ENCODE data around the gene JPH2. TPM values are rescaled to one million over a fixed set of nuclear protein-coding genes. Genes with fewer than 3 reads are reported as not detected.

Gene JPH2
- total RNA-seq, 6 experiments from 2014 or later, result 0.09 to 0.31 (median 0.10) TPM; not detected in 1

DNA sequence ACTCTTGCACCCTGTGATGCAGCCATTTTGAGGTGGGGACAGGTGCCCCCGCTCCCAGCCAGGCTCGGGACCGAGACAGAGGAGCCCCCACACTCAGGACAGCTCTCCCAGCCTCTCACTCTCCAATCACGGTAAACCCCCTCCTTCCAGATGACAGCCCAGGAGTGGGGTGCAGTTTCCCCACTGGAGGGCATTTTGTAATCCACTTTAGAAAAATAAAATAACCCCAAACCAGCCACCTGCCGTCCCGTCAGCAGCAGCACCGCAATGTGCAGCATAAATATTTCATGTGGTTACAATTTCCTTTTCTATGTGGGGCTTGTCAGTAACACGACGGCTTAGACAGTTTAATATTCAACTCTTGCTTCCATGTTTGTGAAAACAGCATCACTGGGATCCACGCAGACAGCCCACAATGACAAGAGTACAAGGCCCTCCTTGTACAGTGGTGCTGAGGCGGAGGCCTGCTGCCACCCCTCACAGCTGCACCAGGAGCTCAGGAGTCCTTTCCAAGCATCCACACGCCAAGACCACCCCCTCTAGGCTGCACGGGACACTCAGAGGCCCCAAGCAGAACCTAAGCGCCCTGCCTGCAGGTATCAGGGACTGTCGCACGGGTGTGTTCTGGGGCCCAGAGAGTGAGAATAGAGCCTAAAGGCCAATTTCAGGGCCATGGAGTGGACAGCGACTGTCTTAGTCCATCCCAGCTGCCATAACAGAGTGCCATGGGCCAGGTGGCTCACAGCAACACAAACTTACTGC lies 116.7 kb downstream of the JPH2 start:
- H3K27me3 ChIP-seq, result no peaks in the 10 kb centered on the region
- no peaks in the 10 kb centered on the region for H3K36me3 ChIP-seq
- no peak overlapping the region for H3K27ac ChIP-seq
- no peak for TF ChIP-seq POLR2A (IDR thresholded peaks at IDR 0.05)
- TF ChIP-seq, protein P1, sequence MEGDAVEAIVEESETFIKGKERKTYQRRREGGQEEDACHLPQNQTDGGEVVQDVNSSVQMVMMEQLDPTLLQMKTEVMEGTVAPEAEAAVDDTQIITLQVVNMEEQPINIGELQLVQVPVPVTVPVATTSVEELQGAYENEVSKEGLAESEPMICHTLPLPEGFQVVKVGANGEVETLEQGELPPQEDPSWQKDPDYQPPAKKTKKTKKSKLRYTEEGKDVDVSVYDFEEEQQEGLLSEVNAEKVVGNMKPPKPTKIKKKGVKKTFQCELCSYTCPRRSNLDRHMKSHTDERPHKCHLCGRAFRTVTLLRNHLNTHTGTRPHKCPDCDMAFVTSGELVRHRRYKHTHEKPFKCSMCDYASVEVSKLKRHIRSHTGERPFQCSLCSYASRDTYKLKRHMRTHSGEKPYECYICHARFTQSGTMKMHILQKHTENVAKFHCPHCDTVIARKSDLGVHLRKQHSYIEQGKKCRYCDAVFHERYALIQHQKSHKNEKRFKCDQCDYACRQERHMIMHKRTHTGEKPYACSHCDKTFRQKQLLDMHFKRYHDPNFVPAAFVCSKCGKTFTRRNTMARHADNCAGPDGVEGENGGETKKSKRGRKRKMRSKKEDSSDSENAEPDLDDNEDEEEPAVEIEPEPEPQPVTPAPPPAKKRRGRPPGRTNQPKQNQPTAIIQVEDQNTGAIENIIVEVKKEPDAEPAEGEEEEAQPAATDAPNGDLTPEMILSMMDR (IDR thresholded peaks at IDR 0.05), result no peak
- H3K4me3 ChIP-seq, result no peak overlapping the region
- H3K9me3 ChIP-seq, result no peaks in the 10 kb centered on the region
- ATAC-seq, result no peak
- peak in 1 of 3 donors; percentile 37 for DNase-seq
- WGBS (ENCODE audit: insufficient coverage, low coverage, low lambda C conversion rate, missing lambda C conversion rate), result 56% methylated on average over 7 of the region's 17 CpGs
- intact Hi-C loops (cut with DNase I), result no loop called here
- H3K4me1 ChIP-seq, result no peaks in the 10 kb centered on the region

DNA sequence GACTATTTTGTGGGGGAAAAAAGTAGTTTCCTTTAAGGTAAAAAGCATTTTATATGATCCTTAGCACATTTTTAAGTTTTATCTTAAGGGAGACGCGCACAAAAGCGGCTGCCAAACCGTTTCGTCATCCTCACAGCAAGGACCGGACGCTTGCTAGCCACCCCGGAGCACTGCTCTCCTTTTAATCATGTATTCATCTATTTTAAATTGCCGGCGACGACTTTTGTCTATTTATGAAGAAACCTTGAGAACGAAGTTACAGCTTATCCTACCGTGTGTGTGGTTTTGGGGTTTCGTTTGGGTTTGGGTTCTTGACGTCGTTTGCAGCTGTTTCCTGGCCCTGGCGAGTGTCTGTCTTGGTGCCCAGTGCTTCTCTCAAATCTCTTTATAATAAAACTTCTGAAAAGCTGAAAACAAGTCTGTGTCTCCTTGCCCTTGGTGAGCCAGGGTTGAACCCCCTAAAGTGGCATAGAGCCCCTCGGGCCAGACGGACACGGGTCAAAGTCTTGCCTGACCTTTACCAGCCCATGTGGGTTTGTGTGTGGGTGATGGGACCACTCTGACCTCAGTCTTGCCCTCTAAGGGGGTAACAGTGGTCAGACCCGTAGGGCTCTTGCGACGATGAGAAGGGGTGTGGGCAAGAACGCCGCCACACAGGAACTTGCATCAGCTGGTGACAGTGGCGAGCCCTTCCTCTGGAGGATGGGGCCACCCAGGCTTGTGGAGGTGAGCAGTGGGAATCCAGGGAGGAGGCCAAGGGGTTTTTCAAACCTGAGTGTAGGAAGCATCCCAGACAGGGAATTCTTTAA lies 117.6 kb downstream of the JPH2 start:
- H3K27me3 ChIP-seq, result no peaks in the 10 kb centered on the region
- DNase-seq (peak in 2 of 3 donors; percentile 55 to 66), ATAC-seq (peak in 3 of 4 donors; percentile 32 to 35 (median 33))
- intact Hi-C loops (cut with DNase I), result loop anchor here in 1 of 2 donors (5.0 kb wide), 1 partner anchor 312 kb away; no protein-coding TSS in a partner anchor
- WGBS (ENCODE audit: insufficient coverage, low coverage, low lambda C conversion rate, missing lambda C conversion rate), result 59% methylated on average over 21 of the region's 26 CpGs
- peak overlapping the region in 2 of 3 donors; percentile 24 to 47 for H3K27ac ChIP-seq
- no peaks in the 10 kb centered on the region for H3K4me1 ChIP-seq
- TF ChIP-seq, protein P1 (IDR thresholded peaks at IDR 0.05), result no peak
- no peak for TF ChIP-seq POLR2A (IDR thresholded peaks at IDR 0.05)
- H3K36me3 ChIP-seq, result no peaks in the 10 kb centered on the region
- H3K9me3 ChIP-seq, result no peaks in the 10 kb centered on the region
- H3K4me3 ChIP-seq, result no peak overlapping the region

DNA sequence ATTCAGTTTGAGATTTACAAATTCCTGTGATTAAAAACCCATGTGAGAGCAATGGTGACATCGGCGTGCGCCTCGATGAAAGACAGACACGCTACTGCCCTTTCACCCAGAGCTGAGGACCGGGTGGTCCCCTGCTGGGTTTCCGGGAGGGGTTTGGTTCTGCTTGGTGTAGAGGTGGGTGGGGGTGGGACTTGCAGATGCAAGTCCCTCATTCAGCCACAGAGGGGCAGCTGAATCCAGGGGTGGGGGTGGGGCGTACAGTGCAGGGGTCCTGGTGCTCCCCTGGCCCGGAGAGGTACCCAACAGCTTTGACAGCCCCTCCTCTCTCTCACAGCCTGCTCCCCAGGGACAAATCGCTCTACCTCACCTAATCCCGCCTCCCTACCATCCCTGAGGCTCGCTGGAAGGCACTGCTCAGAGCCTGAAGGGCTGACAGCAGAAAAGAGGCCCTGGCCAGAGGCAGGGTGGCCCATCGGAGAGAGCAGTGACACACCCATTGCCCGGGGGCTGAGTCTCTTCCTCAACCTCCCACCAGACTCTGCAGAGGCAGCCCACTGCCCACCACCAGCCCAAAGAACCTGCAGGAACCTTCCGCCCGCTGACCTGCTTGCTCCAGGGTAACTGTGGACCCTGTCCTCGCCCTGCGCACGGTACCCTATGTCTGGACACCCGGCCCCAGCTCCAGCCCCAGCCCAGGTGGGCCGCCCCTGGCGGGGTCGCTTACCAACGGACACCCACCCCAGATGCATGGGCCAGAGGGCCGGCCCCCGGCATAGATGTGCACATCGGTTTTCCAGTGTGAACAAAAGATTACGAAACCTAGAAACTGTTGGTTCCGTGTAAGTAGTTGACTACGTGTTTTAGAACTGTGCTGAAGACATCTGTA lies 118.4 kb downstream of the JPH2 start:
- TF ChIP-seq, protein P1 (IDR thresholded peaks at IDR 0.05), result no peak
- no peak for TF ChIP-seq POLR2A (IDR thresholded peaks at IDR 0.05)
- peak overlapping the region in 1 of 3 donors; percentile 16 for H3K27ac ChIP-seq
- peak in 2 of 4 donors; percentile 20 for ATAC-seq
- H3K4me3 ChIP-seq, result no peak overlapping the region
- no peaks in the 10 kb centered on the region for H3K27me3 ChIP-seq
- H3K36me3 ChIP-seq, result no peaks in the 10 kb centered on the region
- peak in 2 of 3 donors; percentile 54 to 64 for DNase-seq
- no peaks in the 10 kb centered on the region for H3K9me3 ChIP-seq
- WGBS (ENCODE audit: insufficient coverage, low coverage, low lambda C conversion rate, missing lambda C conversion rate), result 60% methylated on average over 7 of the region's 30 CpGs
- intact Hi-C loops (cut with DNase I), result loop anchor here in 1 of 2 donors (5.0 kb wide), 1 partner anchor 311 kb away; no protein-coding TSS in a partner anchor
- H3K4me1 ChIP-seq, result no peaks in the 10 kb centered on the region

DNA sequence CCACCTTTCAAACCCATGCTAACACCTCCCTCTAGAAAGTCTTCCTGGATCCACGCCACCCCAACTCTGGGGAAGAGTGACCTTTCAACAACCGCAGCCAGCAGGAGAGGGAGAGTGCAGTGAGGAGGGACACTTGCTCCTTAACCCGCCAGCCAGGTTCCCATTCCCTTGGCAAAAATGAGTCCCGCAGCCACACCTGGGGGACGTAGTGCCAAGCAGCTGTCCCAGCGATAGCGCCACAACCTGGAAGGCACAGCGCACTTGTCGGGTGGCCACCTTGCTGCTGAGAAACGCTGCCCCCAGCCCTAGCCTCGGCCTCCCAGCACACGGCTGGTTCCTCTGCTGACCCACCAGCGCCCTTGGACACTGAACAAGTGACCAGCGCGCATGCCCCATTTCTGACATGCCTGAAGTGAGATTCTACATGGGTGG lies 119.3 kb downstream of the JPH2 start:
- H3K9me3 ChIP-seq, result no peaks in the 10 kb centered on the region
- DNase-seq (peak in 2 of 3 donors; percentile 40), ATAC-seq (no peak)
- no peaks in the 10 kb centered on the region for H3K4me1 ChIP-seq
- no peak overlapping the region for H3K4me3 ChIP-seq
- TF ChIP-seq POLR2A (IDR thresholded peaks at IDR 0.05), result no peak
- TF ChIP-seq, protein P1 (IDR thresholded peaks at IDR 0.05), result no peak
- H3K36me3 ChIP-seq, result no peaks in the 10 kb centered on the region
- intact Hi-C loops (cut with DNase I), result loop anchor here in 1 of 2 donors (5.0 kb wide), 1 partner anchor 310 kb away; no protein-coding TSS in a partner anchor
- no peak overlapping the region for H3K27ac ChIP-seq
- WGBS (ENCODE audit: insufficient coverage, low coverage, low lambda C conversion rate, missing lambda C conversion rate), result 83% methylated on average over 2 of the region's 15 CpGs
- no peaks in the 10 kb centered on the region for H3K27me3 ChIP-seq
